HepG2 (cell line): Measurements from ENCODE around the gene CSNK1G1. TPM values are rescaled to one million over a fixed set of nuclear protein-coding genes. Genes with fewer than 3 reads are reported as not detected.

Source experiments
- AKAP8 ChIP-seq: sonication (generic); formaldehyde crosslinking; IDR thresholded peaks from 2 replicates; pipeline ENCODE4 v1.5.1; 2020; ENCODE audit warnings: mild to moderate bottlenecking, missing genetic modification reagents
- ATM ChIP-seq: fragments of 450-650 bp; IDR thresholded peaks from 2 replicates; pipeline ENCODE4 v1.7.1; 2017; ENCODE audit warnings: mild to moderate bottlenecking, borderline replicate concordance
- HIVEP1 ChIP-seq: sonication (generic); formaldehyde crosslinking; IDR thresholded peaks from 2 replicates; pipeline ENCODE4 v1.4.0; 2020; ENCODE audit warnings: mild to moderate bottlenecking, missing genetic modification reagents
- HMGXB4 ChIP-seq, 2 experiments: sonication (generic) in 1 of 2; formaldehyde crosslinking in 1 of 2; IDR thresholded peaks; 2 replicates each; pipeline versions ENCODE4 v1.4.0 to v1.6.1; 2018 to 2020; ENCODE audit warnings: missing genetic modification reagents in 2 of 2, borderline replicate concordance in 1 of 2, low read depth in 1 of 2, mild to moderate bottlenecking in 1 of 2, missing biosample characterization in 1 of 2
- HNF4G ChIP-seq, 2 experiments: sonication (generic) in 1 of 2; formaldehyde crosslinking in 1 of 2; IDR thresholded peaks; 2 replicates each; pipeline versions ENCODE4 v1.4.0 to v1.6.1; 2011 to 2020; ENCODE audit warnings: borderline replicate concordance in 2 of 2, low read depth in 2 of 2, mild to moderate bottlenecking in 2 of 2, low read length in 1 of 2, missing genetic modification reagents in 1 of 2, moderate library complexity in 1 of 2
- NCOA2 ChIP-seq: sonication (generic); formaldehyde crosslinking; IDR thresholded peaks from 2 replicates; pipeline ENCODE4 v1.8.0; 2022; ENCODE audit warnings: inconsistent platforms
- PAF1 ChIP-seq: IDR thresholded peaks from 2 replicates; pipeline ENCODE4 v1.6.1; 2016; ENCODE audit warnings: missing genetic modification reagents, missing compliant biosample characterization
- TARDBP ChIP-seq: sonication (generic); formaldehyde crosslinking; IDR thresholded peaks from 2 replicates; pipeline ENCODE4 v1.8.0; 2022; ENCODE audit warnings: mild to moderate bottlenecking, missing genetic modification reagents
- U2AF2 ChIP-seq: fragments of 200-400 bp; formaldehyde crosslinking; IDR thresholded peaks from 2 replicates; pipeline ENCODE4 v1.6.1; 2017; ENCODE audit warnings: low read depth, mild to moderate bottlenecking, low read length
- ZIK1 ChIP-seq: sonication (generic); formaldehyde crosslinking; IDR thresholded peaks from 2 replicates; pipeline ENCODE4 v1.5.0; 2020; ENCODE audit warnings: mild to moderate bottlenecking, low read depth, missing genetic modification reagents, borderline replicate concordance
- ZMAT3 ChIP-seq: sonication (generic); formaldehyde crosslinking; conservative IDR thresholded peaks from 2 replicates; pipeline ENCODE4 v1.7.0; 2021; ENCODE audit warnings: missing genetic modification reagents
- ZNF354B ChIP-seq: sonication (generic); formaldehyde crosslinking; IDR thresholded peaks from 2 replicates; pipeline ENCODE4 v1.8.0; 2022; ENCODE audit warnings: mild to moderate bottlenecking, missing genetic modification reagents
- ZNF737 ChIP-seq: sonication (generic); formaldehyde crosslinking; IDR thresholded peaks from 2 replicates; pipeline ENCODE4 v1.5.0; 2020; ENCODE audit warnings: missing genetic modification reagents, mild to moderate bottlenecking, borderline replicate concordance
- ZNF879 ChIP-seq: sonication (generic); formaldehyde crosslinking; IDR thresholded peaks from 2 replicates; pipeline ENCODE4 v1.8.1; 2023; ENCODE audit warnings: missing genetic modification reagents
- ZSCAN31 ChIP-seq: sonication (generic); formaldehyde crosslinking; IDR thresholded peaks from 2 replicates; pipeline ENCODE4 v1.5.0; 2020; ENCODE audit warnings: low read depth, mild to moderate bottlenecking, missing genetic modification reagents
- polyA plus RNA-seq, 8 experiments: library from polyadenylated mRNA; depleted of rRNA in 3 of 8; stranded (reverse) in 7 of 8; unstranded in 1 of 8; fragments of >200 nt; fragmentation: Illumina TruSeq in 4 of 8; extraction: Trizol in 4 of 8; gene quantifications; 2 replicates each; pipeline versions ENCODE4 v1.2.1 to v1.2.3, GENCODE V29; 2011 to 2016; ENCODE audit warnings: low read depth in 4 of 8, missing spikeins in 1 of 8, mixed read lengths in 1 of 8; ENCODE audit not compliant: insufficient read depth in 1 of 8
- total RNA-seq, 5 experiments: library from RNA; depleted of rRNA; stranded (reverse); fragments of >200 nt; fragmentation: Illumina TruSeq; extraction: Trizol; gene quantifications; 2 replicates each; pipeline ENCODE4 v1.2.3, GENCODE V29; 2016; ENCODE audit warnings: low read depth in 1 of 5
- TF ChIP-seq, protein P1 (sequence below): sonication (generic); formaldehyde crosslinking; IDR thresholded peaks from 2 replicates; pipeline ENCODE4 v1.5.0; 2020; ENCODE audit warnings: mild to moderate bottlenecking, missing genetic modification reagents
- TF ChIP-seq, protein P2 (sequence below): IDR thresholded peaks from 2 replicates; pipeline ENCODE4 v1.6.1; 2016; ENCODE audit warnings: low read depth, missing genetic modification reagents, missing compliant biosample characterization

Gene CSNK1G1
- total and polyA plus RNA-seq, 2 of the 13 experiments (the other 11 are each of a cell fraction or from before 2014, with no cell fraction given) = 8.5 to 12.6 TPM

GRCh38 chr15:64146885-64147681 is 208.9 kb downstream of the CSNK1G1 start (continued):
- TF ChIP-seq HMGXB4 (CRISPR knock-in tag; IDR thresholded peaks at IDR 0.05; ENCODE audit: borderline replicate concordance in 1 of 2, low read depth in 1 of 2) (peak in 1 of 2 experiments; percentile 49; a peak in 1 of 4 replicates), U2AF2 (no peak), HNF4G (IDR thresholded peaks at IDR 0.05; ENCODE audit: borderline replicate concordance, low read depth, low read length) (no peak; the same call in 1 of the 2 replicates), HNF4G (CRISPR knock-in tag; IDR thresholded peaks at IDR 0.05; ENCODE audit: borderline replicate concordance, low read depth) (no peak), ZIK1 (CRISPR knock-in tag) (no peak), ZSCAN31 (CRISPR knock-in tag) (no peak), ZNF879 (CRISPR knock-in tag) (no peak), ZNF354B (CRISPR knock-in tag) (no peak), ATM (no peak), PAF1 (CRISPR knock-in tag) (no peak), AKAP8 (CRISPR knock-in tag) (peak; percentile 57; the same call in 1 of the 2 replicates), HIVEP1 (CRISPR knock-in tag) (no peak), NCOA2 (CRISPR knock-in tag) (peak; percentile 65), ZMAT3 (no peak), ZNF737 (CRISPR knock-in tag) (no peak), TARDBP (CRISPR knock-in tag) (0 out of 2 replicates have a peak, but pooled peaks have one; percentile 48)
- TF ChIP-seq, protein P1, sequence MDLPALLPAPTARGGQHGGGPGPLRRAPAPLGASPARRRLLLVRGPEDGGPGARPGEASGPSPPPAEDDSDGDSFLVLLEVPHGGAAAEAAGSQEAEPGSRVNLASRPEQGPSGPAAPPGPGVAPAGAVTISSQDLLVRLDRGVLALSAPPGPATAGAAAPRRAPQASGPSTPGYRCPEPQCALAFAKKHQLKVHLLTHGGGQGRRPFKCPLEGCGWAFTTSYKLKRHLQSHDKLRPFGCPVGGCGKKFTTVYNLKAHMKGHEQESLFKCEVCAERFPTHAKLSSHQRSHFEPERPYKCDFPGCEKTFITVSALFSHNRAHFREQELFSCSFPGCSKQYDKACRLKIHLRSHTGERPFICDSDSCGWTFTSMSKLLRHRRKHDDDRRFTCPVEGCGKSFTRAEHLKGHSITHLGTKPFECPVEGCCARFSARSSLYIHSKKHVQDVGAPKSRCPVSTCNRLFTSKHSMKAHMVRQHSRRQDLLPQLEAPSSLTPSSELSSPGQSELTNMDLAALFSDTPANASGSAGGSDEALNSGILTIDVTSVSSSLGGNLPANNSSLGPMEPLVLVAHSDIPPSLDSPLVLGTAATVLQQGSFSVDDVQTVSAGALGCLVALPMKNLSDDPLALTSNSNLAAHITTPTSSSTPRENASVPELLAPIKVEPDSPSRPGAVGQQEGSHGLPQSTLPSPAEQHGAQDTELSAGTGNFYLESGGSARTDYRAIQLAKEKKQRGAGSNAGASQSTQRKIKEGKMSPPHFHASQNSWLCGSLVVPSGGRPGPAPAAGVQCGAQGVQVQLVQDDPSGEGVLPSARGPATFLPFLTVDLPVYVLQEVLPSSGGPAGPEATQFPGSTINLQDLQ (CRISPR knock-in tag) = 0 out of 2 replicates have a peak, but pooled peaks have one; percentile 65
- TF ChIP-seq, protein P2, sequence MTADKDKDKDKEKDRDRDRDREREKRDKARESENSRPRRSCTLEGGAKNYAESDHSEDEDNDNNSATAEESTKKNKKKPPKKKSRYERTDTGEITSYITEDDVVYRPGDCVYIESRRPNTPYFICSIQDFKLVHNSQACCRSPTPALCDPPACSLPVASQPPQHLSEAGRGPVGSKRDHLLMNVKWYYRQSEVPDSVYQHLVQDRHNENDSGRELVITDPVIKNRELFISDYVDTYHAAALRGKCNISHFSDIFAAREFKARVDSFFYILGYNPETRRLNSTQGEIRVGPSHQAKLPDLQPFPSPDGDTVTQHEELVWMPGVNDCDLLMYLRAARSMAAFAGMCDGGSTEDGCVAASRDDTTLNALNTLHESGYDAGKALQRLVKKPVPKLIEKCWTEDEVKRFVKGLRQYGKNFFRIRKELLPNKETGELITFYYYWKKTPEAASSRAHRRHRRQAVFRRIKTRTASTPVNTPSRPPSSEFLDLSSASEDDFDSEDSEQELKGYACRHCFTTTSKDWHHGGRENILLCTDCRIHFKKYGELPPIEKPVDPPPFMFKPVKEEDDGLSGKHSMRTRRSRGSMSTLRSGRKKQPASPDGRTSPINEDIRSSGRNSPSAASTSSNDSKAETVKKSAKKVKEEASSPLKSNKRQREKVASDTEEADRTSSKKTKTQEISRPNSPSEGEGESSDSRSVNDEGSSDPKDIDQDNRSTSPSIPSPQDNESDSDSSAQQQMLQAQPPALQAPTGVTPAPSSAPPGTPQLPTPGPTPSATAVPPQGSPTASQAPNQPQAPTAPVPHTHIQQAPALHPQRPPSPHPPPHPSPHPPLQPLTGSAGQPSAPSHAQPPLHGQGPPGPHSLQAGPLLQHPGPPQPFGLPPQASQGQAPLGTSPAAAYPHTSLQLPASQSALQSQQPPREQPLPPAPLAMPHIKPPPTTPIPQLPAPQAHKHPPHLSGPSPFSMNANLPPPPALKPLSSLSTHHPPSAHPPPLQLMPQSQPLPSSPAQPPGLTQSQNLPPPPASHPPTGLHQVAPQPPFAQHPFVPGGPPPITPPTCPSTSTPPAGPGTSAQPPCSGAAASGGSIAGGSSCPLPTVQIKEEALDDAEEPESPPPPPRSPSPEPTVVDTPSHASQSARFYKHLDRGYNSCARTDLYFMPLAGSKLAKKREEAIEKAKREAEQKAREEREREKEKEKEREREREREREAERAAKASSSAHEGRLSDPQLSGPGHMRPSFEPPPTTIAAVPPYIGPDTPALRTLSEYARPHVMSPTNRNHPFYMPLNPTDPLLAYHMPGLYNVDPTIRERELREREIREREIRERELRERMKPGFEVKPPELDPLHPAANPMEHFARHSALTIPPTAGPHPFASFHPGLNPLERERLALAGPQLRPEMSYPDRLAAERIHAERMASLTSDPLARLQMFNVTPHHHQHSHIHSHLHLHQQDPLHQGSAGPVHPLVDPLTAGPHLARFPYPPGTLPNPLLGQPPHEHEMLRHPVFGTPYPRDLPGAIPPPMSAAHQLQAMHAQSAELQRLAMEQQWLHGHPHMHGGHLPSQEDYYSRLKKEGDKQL (CRISPR knock-in tag) = no peak
